ENCODE data around the gene FOXD4L1.
"Not testable (repeated sequence)": the region's sequence is repeated elsewhere in the genome, so short reads cannot be mapped to it uniquely, and the experiment has no call there.

The FOXD4L1 gene

DNA sequence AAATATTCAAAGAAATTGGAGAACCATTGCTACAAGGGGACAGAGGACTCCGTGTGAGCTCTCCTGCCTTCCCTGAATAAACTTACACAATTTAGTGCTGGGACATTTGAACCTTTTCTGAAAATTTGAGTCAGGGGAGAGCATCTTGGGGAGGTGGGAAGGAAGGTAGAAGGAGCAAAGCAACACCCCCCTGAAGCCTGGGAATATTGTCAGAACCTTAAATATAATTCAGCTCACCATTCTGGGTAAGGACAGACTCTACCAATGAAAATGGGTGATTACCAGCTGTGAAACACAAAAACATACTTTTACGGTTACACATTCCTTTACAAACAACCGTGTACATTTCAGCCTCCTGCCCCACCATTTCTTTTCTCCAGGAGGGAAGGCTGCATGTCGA is at the start of gene FOXD4L1:
Gene FOXD4L1 (plus strand): TSS at position 301 of the 400 bp plus-strand sequence. CDS start 592 bp downstream, outside the sequence.
- DNase-seq = not testable (repeated sequence)

DNA sequence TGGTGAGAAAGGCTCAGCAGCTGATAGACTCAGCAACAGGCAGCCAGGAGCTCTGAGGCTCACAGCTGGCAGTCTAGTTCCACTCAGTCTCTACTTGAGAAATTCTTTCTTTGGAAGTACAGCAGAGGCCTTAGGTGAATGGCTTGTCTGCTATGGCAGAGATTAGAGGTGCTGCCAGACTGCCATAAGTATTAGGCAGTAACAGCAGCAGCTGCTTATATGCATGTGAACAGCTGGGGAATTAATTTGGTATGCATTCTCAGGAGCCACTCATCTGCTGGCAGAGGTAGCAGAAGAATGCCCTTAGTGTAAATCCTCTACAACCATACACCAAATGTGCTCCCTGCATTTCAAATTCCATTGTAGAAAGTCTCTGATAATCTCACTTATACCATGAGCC is 32.7 kb upstream of the FOXD4L1 start:
- DNase-seq = not testable (repeated sequence)

DNA sequence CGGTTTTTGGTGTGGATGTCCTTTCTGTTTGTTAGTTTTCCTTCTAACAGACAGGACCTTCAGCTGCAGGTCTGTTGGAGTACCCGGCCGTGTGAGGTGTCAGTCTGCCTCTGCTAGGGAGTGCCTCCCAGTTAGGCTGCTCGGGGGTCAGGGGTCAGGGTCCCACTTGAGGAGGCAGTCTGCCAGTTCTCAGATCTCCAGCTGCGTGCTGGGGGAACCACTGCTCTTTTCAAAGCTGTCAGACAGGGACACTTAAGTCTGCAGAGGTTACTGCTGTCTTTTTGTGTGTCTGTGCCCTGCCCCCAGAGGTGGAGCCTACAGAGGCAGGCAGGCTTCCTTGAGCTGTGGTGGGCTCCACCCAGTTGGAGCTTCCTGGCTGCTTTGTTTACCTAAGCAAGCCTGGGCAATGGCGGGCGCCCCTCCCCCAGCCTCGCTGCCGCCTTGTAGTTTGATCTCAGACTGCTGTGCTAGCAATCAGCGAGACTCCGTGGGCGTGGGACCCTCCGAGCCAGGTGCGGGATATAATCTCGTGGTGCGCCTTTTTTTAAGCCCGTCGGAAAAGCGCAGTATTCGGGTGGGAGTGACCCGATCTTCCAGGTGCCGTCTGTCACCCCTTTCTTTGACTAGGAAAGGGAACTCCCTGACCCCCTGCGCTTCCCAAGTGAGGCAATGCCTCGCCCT is 21.6 kb upstream of the FOXD4L1 start:
- not testable (repeated sequence) for DNase-seq

DNA sequence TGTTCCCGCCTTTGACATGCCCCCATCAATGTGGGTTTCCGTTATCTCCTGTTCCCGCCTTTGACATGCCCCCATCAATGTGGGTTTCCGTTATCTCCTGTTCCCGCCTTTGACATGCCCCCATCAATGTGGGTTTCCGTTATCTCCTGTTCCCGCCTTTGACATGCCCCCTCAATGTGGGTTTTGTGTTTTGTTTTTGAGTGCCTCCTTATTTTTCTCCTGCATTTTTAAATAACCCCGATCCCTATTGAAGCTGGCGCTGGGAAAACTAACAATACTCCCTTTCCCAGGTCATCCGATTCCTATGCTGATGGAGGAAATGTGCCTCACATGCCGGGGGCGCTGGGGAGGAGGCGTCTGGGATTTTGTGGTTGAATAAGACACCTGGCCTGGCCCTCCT is 1.9 kb upstream of the FOXD4L1 start:
- DNase-seq = not testable (repeated sequence)

DNA sequence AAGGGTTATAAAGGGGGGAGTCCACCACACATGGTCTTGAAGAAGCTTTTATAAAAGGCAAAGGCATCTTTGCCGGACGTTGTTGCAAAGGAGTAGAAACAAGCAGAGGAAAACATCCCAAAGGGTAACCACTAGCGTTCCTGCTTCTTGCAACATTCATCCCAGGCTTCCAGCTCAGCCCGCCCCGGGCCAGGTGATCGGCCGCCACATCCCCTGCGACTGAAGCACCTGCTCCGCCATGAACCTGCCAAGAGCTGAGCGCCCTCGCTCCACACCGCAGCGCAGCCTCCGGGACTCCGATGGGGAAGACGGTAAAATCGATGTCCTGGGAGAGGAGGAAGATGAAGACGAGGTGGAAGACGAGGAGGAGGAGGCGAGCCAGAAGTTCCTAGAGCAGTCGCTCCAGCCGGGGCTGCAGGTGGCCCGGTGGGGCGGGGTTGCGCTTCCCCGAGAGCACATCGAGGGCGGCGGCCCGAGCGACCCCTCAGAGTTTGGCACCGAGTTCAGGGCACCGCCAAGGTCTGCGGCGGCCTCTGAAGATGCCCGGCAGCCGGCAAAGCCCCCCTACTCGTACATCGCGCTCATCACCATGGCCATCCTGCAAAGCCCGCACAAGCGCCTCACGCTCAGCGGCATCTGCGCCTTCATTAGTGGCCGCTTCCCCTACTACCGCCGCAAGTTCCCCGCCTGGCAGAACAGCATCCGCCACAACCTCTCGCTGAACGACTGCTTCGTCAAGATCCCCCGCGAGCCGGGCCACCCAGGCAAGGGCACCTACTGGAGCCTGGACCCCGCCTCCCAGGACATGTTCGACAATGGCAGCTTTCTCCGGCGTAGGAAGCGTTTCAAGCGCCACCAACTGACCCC is 787 bp downstream of the FOXD4L1 start:
- DNase-seq = not testable (repeated sequence)

DNA sequence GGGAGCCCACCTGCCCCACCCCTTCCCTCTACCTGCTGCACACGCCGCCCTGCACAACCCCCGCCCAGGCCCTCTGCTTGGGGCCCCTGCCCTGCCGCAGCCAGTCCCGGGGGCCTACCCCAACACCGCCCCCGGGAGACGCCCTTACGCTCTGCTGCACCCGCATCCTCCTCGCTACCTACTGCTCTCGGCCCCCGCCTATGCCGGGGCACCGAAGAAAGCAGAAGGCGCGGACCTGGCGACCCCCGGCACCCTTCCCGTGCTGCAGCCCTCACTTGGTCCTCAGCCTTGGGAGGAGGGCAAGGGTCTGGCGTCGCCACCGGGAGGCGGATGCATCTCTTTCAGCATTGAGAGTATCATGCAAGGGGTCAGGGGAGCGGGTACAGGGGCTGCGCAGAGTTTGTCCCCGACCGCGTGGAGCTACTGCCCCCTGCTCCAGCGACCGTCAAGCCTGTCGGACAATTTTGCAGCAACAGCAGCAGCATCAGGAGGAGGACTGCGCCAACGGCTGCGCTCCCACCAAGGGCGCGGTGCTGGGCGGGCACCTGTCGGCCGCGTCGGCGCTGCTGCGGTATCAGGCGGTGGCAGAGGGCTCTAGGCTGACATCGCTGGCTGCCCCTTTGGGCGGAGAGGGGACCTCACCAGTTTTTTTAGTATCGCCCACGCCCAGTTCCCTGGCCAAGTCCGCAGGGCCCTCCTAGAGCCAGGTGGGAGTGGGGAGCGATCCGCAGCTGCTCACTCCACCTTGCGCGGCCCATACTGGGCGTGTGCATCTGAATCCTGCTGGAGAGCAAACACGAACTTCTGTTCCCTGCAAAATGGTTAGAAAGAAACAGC is 1.6 kb downstream of the FOXD4L1 start:
- not testable (repeated sequence) for DNase-seq

DNA sequence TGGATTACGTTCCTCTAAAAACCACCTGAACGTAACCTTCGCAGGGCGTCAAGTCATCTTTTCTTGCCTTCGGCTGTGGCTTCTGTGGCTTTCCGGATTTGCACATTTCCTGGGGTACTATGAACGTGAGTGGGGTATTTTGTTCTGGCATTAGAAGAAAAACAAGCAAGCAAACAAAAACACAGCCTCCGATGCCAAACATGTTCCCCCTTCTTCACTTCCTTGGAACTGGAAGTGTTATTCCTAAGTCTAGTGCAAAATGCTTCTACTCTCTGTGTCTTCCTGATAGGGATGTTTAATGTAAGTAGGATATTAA is 2.2 kb downstream of the FOXD4L1 start:
- not testable (repeated sequence) for DNase-seq

DNA sequence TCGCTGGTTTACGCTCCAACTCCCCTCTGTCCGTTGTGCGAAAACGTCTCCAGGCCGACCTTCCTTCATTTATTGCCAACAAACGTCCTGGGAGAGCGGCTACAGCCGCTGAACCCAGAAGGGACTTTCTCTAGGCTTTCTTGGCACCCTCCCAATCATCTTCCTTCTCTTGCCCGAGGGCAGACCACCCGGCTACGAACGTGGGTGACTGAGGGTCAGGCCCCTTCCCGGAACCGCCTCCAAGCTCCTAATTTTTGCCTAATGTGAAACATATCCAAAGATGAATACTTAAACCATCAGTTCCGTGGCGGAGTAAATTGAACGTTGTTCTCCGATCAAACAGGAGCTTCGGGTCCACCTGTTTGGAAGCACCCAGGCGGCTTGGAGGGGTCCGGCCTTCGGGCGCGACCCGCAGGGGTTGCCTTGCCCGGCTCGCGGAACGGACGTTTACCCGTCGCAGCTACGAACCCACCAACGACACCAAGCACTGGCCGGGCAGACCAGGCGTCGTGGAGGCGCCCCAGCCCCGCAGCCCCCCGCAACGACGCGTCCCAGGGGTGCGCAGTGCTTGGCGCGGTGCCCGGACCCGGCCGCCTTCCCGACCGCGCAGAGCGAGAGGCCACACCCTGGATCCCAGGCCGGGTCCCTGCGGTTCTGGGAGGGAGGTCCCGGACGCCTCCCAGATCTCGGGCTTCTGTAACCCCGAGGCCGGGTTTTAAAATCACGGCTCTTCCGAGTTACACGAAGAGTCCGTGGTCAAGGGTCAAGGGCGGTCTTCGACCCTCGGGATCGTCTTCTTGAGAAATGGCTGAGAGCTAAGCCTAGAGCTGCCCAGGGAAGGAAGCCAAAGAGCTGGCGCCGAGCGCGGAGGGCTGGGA is 4.0 kb downstream of the FOXD4L1 start:
- not testable (repeated sequence) for DNase-seq

DNA sequence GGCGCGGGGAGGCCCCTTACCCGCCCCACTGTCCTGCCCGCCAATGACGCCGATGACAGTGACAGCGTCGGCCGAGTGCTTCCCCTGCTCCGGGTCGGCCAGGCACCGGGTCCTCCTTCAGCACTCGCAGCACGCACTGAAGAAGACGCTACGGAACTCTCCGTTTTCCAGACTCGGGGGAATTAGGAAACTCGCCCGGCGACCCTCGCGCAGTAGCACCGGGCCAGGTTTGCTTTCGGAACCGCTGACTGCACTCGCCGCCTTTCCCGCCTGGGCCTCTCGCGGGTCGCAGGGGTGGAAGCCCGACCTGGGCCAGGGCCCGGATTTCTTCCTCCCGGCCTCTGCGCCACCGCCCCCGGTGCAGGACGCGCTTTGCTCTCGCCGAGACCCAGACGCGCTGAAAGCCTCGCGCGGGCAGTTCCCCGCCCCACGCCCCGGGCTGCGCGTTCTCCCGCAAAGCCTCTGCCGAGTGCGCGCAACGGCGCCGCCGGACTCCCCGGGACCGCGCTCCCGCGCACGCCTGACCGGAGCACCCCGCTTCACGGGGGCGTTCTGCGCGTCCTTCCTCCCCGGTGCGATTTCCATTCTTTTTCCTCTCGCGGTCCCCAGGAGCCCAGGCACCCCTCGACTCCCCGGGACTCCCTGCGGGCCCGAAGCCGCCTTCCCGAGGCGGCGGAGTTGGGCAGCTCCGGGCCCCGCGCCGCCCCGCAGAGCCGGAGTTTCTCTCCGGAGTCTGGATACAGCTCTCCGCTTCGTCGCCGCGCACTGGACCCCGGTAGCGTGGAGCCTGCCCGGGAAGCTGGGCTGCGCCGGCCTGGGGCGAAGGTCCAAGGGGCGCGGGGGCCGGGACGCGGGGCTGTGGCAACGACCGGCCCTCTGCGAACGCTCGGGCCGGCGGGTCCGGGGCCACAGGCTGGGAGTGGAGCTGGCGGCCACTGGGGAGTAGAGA is 4.9 kb downstream of the FOXD4L1 start:
- DNase-seq = not testable (repeated sequence)

DNA sequence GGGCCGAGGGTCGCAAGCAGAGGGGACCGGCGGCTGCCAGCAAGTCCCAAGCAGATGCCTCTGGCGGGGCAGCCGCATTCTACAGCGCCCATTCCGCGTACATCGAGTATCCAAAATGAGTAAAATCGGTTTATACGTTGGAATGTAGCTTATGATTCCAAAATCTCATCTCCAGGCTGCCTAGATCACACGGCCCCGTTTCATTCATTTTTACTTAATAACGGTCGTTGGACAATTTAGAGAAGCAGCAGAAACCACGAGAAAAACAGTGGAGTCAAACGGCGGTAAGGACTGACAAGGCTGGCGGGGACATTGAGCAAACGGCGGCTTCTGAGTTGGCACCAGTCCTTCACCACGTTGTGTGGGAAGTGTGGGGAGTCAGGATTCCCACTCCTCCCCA is 5.6 kb downstream of the FOXD4L1 start:
- not testable (repeated sequence) for DNase-seq

DNA sequence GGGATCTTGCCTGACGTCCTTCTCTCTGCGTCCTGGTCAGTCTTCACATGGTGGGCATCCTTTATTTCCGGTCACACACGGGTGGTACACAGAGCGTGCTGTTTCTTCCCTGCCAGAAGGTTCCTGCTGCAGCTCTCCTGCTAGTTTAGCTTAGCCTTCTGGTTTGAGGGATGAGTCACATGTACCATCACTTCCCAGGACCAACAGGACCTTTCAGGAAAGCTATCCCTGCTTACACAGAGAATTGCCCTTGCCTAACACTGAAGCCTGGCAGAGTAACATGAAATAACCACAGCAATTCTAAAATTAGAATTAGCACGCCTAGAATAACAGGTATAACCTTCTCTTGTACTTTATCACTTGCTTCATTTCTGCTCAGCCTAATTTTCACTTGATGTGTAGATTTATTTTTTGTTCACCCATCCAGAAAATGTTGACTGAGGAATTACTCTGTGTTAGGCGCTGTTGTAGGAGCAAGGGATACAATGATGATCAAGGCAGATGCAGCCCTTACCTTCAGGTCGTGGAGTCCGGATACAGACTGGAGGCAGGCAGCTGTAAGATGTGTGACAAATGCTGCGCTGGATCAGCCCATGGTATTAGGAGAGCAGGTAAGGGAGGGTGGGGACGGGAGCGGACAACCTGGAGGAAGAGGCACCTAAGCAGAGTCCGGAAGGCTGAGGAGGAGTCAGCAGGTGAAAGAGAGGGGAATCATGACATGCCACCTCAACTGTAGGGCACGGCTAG is 9.1 kb downstream of the FOXD4L1 start:
- not testable (repeated sequence) for DNase-seq

DNA sequence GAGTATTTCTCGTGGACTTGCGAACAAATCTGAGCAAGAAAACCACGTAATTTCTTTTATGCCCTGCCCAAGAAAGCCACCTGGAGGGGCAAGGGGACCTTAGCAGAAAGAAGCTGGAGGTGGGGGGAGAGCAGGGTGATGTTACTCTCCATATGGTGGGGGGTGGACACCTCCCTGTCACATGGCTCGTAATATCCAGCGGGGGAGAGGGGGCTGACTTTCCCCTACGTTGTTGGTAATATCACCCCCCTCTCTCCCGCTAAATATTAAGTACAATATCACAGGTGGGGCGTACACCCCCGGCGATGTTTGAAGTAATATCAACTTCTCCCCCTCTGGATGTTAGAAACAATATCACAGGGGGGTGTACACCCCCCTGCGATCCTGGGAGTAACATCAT is 9.7 kb downstream of the FOXD4L1 start:
- not testable (repeated sequence) for DNase-seq

DNA sequence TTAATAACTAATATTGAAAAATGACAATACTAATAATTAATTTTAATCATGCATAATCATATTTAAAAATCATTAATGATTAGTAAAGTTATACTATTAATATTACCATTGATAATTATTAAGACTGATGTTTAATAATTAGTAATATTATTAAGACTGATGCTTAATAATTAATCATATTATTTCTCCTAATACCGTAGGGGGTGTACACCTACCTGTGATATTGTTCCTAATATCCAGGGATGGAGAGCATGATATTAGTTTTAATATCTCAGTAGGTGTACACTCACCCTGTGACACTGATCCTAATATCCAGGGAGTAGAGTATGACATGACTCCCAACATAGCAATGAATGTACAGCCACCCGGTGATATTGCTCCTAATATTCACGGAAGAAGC is 12.4 kb downstream of the FOXD4L1 start:
- not testable (repeated sequence) for DNase-seq

DNA sequence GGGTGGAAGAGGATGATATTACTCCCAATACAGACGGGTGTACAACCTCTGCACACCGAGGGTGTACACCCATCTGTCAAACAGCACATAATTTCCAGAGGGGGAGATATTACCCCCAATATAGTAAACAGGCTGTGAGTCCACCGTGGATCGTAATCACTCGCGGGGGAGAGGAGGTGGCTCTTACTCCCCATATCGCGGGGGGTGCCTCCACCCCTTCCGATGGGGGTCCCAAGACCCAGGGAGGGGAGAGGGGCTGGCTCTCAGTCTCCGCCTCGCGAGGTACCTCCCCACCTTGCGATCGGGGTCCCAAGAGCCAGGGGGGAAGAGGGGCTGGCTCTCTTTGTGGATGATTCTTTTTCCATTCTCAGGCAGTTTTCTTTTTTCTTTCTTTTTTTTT is 13.4 kb downstream of the FOXD4L1 start:
- not testable (repeated sequence) for DNase-seq

DNA sequence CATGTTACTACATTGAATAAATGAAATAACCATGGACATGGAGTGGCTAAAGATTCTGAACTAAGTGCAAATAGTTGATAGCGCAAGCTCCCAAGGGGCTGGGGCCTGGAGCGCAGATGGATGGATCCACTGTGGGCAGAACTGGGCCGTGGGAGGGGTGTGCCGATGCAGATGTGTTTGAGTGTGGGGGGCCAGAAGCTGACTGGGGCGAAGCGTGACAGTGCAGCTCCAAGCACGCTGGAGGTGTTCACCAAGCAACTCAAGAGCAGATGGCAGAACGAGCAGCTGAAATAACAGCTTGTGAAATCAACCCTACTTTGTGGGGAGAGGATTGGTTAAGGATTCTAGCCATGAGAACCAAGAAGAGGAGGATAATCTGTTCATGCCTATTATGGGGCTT is 17.0 kb downstream of the FOXD4L1 start:
- DNase-seq = not testable (repeated sequence)

DNA sequence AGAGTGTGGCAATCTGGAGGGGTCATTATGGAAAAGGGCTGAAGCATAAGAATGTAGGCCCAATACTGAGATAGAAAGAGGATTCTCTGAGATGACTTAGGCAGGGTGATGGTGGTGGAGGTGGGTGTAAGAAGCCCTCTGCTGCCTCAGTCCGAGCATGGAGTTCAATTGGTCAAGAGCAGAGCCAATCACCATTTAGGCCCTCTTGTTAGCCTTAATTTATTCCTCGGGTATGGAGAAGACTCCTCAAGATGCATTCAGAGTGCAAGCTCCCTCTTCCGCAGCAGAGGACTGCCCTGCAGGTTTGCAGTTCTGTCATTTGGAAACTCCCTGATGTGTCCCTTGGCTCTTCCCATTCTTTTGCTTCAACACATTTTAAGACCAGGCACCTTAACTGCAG is 17.5 kb downstream of the FOXD4L1 start:
- not testable (repeated sequence) for DNase-seq

DNA sequence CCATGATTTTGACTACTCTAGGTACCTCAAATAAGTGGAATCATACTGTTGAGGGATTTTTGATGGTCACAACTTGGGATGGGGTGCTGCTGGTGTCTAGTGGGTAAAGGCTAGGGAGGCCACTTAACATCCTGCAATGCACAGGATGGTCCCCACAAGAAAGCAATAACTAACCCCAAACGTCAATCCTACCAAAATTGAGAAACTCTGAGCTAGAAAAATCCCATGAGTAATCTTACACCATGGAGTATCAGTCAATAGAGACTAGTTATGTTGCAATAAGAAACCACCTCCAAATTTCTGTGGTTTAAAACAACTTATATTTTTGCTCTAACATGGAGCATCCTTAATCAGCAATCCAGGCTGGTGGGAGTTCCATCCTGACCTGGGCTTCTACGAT is 18.6 kb downstream of the FOXD4L1 start:
- not testable (repeated sequence) for DNase-seq

DNA sequence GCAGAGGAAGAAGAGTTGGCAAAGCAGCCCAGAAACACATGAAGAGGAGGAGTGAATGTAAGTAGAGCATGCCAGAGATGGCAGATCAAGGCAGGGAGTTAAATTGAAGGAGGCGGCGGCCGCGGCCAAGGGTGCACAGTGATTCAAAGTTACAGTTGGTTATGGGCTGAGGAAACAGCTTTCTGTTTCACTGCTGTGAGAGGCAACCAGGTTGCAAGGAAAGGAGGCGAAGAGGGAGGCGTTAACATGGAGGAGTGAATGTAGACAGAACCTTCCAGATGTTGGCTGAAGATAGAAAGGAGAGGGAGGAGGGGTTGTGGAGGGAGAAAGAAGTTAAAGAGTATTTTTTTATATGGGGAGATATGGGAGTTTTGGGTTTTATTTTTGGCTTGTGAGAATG is 22.4 kb downstream of the FOXD4L1 start:
- DNase-seq = not testable (repeated sequence)

DNA sequence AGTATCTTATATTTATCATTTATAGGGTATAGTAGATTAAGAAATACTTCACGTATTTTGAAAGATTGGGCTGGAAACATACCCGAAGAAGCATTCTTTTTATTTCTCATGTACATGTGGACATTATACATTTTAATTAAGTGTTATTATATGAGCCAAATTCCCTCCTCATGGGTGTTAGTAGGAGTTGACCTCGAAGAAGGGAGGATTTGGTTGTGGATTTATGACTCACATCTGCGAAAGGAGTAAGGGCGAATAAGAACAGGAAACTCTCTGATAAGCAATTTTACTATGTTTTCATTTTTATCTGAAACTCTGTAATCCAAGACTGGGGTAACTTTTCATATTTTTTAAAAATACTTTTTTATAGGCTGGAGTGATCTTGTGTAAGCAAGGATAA is 23.0 kb downstream of the FOXD4L1 start:
- not testable (repeated sequence) for DNase-seq

DNA sequence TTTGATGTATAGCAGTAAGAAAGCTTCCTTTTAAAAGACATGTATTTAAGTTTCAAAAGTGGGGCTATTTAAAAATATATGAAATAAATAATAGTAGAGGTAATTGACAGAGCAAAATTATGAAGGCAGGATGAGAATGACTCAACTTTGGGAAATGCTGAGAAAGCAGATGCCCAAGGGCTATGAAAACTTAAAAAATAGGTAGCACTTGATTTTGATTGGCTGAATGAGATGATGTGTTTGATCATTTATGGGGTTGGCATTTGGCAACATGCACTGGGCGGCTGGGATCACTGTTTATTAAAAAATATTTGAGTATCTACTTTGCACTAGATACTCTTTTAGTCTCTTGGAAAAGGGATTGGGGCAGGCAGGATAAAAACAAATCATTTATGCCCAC is 26.5 kb downstream of the FOXD4L1 start:
- not testable (repeated sequence) for DNase-seq
